ENCODE results near the gene USP22.

DNA sequence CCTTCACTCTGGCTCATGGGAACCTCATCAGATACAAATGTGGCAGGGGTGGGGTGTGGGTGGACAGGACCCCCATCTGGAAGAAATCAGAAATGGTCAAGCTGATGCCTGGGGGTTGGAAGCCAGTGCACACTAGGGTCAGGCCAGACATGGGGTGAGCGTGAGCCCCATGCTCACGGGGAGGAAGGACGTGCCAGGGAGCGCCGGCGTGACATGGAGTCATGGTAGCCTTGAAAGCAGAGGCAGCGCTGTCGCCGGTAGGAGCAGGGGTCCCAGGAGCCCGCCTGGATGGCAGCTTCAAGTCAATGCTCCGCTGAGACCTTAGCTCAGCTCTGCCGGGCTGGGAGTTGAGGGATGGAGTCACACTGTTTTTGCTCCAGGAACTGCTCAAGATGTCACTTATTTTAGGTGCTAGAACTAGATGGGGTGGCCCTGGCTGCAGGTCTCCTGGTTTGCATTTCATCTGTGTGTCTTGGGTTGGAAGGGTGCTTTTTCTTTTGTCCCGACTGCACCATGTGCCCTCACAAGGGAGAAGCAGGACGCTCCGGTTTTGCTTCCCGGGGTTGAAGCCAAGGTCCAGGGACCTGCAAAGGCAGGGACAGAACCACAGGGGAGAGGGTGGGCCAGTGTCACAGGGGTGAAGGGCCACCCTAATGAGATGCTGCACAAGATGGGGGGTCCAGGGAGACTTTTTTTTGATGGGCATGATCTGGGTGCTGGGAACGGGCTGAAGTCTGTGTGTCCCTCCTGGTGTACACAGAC, 51.4 kb downstream of the USP22 start:
- TF ChIP-seq, protein P1, sequence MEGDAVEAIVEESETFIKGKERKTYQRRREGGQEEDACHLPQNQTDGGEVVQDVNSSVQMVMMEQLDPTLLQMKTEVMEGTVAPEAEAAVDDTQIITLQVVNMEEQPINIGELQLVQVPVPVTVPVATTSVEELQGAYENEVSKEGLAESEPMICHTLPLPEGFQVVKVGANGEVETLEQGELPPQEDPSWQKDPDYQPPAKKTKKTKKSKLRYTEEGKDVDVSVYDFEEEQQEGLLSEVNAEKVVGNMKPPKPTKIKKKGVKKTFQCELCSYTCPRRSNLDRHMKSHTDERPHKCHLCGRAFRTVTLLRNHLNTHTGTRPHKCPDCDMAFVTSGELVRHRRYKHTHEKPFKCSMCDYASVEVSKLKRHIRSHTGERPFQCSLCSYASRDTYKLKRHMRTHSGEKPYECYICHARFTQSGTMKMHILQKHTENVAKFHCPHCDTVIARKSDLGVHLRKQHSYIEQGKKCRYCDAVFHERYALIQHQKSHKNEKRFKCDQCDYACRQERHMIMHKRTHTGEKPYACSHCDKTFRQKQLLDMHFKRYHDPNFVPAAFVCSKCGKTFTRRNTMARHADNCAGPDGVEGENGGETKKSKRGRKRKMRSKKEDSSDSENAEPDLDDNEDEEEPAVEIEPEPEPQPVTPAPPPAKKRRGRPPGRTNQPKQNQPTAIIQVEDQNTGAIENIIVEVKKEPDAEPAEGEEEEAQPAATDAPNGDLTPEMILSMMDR (IDR thresholded peaks at IDR 0.05): no peak
- TF ChIP-seq POLR2A (IDR thresholded peaks at IDR 0.05): no peak
